Embryonic facial prominence (tissue), 1 donor: ENCODE results near the gene PLEKHM3.

Source experiments
- DNase-seq: peaks from one replicate; pipeline ENCODE4 v3.0.0-alpha.2; 2016; ENCODE audit errors: extremely low spot score

Gene PLEKHM3

GRCh38 chr2:207887500-207887899 is 137.8 kb downstream of the PLEKHM3 start:
- no peak for DNase-seq

GRCh38 chr2:207885010-207885409 is 140.3 kb downstream of the PLEKHM3 start:
- DNase-seq, result no peak

- DNase-seq, result no peak
These were observed 141.2 kb downstream of the PLEKHM3 start for GRCh38 chr2:207884127-207884526.

- no peak for DNase-seq
These were observed 142.1 kb downstream of the PLEKHM3 start for GRCh38 chr2:207883002-207883780.

- peak; percentile 27 for DNase-seq
These were observed 143.4 kb downstream of the PLEKHM3 start for GRCh38 chr2:207881902-207882301.

- DNase-seq, result no peak
These were observed 145.8 kb downstream of the PLEKHM3 start for GRCh38 chr2:207879536-207879935.

- DNase-seq, result no peak
These were observed 148.3 kb downstream of the PLEKHM3 start for GRCh38 chr2:207876842-207877535.

- no peak for DNase-seq
These were observed 149.7 kb downstream of the PLEKHM3 start for GRCh38 chr2:207875473-207876212.

GRCh38 chr2:207873794-207874193 is 151.5 kb downstream of the PLEKHM3 start:
- DNase-seq, result no peak

- no peak for DNase-seq
These were observed 153.4 kb downstream of the PLEKHM3 start for GRCh38 chr2:207871911-207872310.

- DNase-seq, result no peak
These were observed 153.8 kb downstream of the PLEKHM3 start for GRCh38 chr2:207871506-207871905.

- no peak for DNase-seq
These were observed 154.5 kb downstream of the PLEKHM3 start for GRCh38 chr2:207870814-207871213.

GRCh38 chr2:207869784-207870778 is 155.2 kb downstream of the PLEKHM3 start:
- DNase-seq, result no peak

- DNase-seq, result no peak
These were observed 156.3 kb downstream of the PLEKHM3 start for GRCh38 chr2:207868855-207869596.

- no peak for DNase-seq
These were observed 157.4 kb downstream of the PLEKHM3 start for GRCh38 chr2:207867905-207868304.

- DNase-seq, result no peak
These were observed 158.3 kb downstream of the PLEKHM3 start for GRCh38 chr2:207867056-207867455.

- DNase-seq, result no peak
These were observed 160.1 kb downstream of the PLEKHM3 start for GRCh38 chr2:207865210-207865609.

GRCh38 chr2:207863345-207863744 is 162.0 kb downstream of the PLEKHM3 start:
- no peak for DNase-seq

- DNase-seq, result no peak
These were observed 163.5 kb downstream of the PLEKHM3 start for GRCh38 chr2:207861789-207862188.

- DNase-seq, result no peak
These were observed 164.6 kb downstream of the PLEKHM3 start for GRCh38 chr2:207860685-207861084.

GRCh38 chr2:207855591-207855990 is 169.7 kb downstream of the PLEKHM3 start:
- DNase-seq, result no peak
